Mammary epithelial cell (primary cell): Measurements from ENCODE around the gene KLK7.

Experiments used
- EZH2 ChIP-seq: IDR thresholded peaks from 2 replicates; pipeline ENCODE4 v1.6.1; 2012; ENCODE audit warnings: low read length, inconsistent platforms, borderline replicate concordance
- TF ChIP-seq, protein P1 (sequence below), 2 donors: IDR thresholded peaks in 1 of 2; conservative IDR thresholded peaks in 1 of 2; 2 replicates each; pipeline ENCODE4 v1.5.1; 2011 to 2012; ENCODE audit warnings: inconsistent platforms in 2 of 2, low read length in 2 of 2, mild to moderate bottlenecking in 2 of 2, control low read depth in 1 of 2, low read depth in 1 of 2; ENCODE audit not compliant: insufficient read depth in 1 of 2; ENCODE audit errors: extremely low read depth in 1 of 2

GRCh38 chr19:51007488-51007887, 23.8 kb upstream of the KLK7 start:
- TF ChIP-seq, protein P1, sequence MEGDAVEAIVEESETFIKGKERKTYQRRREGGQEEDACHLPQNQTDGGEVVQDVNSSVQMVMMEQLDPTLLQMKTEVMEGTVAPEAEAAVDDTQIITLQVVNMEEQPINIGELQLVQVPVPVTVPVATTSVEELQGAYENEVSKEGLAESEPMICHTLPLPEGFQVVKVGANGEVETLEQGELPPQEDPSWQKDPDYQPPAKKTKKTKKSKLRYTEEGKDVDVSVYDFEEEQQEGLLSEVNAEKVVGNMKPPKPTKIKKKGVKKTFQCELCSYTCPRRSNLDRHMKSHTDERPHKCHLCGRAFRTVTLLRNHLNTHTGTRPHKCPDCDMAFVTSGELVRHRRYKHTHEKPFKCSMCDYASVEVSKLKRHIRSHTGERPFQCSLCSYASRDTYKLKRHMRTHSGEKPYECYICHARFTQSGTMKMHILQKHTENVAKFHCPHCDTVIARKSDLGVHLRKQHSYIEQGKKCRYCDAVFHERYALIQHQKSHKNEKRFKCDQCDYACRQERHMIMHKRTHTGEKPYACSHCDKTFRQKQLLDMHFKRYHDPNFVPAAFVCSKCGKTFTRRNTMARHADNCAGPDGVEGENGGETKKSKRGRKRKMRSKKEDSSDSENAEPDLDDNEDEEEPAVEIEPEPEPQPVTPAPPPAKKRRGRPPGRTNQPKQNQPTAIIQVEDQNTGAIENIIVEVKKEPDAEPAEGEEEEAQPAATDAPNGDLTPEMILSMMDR (conservative IDR thresholded peaks at IDR 0.05 in 1 of 2, IDR thresholded peaks at IDR 0.05 in 1 of 2; ENCODE audit: extremely low read depth in 1 of 2, insufficient read depth in 1 of 2, low read depth in 1 of 2, low read length in 2 of 2): no peak
- no peak for TF ChIP-seq EZH2
